A549 treated with Mapracorat at 1 μM for 4 hours (cell line): Measurements from ENCODE around the gene AMY2A. TPM values are rescaled to one million over a fixed set of nuclear protein-coding genes. Genes with fewer than 3 reads are reported as not detected.

Source experiments
- total RNA-seq: library from RNA; stranded (reverse); fragments of 200-300 nt; extraction: Qiagen RNA extraction; gene quantifications from 5 replicates; pipeline ENCODE4 v1.2.3, GENCODE V29; 2022

Gene AMY2A
- not detected in 5 replicates for total RNA-seq

DNA sequence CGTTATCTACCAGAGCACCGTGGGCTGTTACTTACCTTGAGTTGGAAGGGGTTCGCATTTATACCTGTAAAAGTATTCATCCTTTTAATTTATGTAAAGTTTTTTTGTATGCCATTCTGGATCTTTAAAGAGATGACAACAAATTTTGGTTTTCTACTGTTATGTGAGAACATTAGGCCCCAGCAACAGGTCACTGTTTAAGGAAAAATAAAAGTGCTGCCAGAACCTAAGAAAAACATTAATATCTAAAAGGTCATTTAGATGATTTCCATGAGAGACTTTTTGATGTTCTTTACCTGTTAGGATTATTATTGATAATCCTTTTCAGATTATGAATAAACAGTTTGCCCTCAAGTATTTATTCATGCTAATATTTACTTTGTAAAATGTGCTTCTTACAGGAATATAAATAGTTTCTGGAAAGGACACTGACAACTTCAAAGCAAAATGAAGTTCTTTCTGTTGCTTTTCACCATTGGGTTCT is at the start of gene AMY2A:
AMY2A (plus strand) TSS at position 434 of the 484 bp plus-strand sequence; CDS start at position 448, 14 bp downstream.

DNA sequence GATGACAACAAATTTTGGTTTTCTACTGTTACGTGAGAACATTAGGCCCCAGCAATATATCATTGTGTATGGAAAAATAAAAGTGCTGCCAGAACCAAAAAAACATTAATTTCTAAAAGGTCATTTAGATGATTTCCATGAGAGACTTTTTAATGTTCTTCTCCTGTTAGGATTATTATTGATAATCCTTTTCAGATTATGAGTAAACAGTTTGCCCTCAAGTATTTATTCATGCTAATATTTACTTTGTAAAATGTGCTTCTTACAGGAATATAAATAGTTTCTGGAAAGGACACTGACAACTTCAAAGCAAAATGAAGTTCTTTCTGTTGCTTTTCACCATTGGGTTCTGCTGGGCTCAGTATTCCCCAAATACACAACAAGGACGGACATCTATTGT is 45.9 kb upstream of the AMY2A start, which contains the start of gene AMY2B:
AMY2B (plus strand) TSS at position 301 of the 400 bp plus-strand sequence; CDS start at position 315, 14 bp downstream.

DNA sequence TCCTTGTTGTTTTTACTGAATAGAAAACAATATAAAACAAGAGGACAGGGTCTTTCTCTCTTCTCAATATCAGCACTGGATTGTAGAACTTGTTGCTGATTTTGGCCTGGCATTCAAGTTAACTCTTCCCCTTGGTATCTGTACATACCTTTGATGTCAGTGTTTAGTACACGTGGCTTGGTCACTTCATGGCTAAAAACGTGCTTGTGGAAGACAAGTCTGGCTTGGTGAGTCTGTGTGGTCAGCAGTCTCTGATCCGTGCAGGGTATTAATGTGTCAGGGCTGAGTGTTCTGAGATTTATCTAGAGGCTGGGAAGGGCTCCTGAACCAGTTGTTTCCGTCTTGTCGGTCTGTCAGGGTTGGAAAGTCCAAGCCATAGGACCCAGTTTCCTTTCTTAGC is 38.2 kb downstream of the AMY2A start, which contains the start of gene AMY1A:
AMY1A (plus strand) TSS at position 301 of the 400 bp plus-strand sequence. CDS start 571 bp downstream, outside the sequence.

Other genes with a start within 250 kb of the AMY2A start
- gene RNPC3, start 91.7 kb upstream of the AMY2A start, total RNA-seq = 5.2 to 6.4 TPM (median 5.3 TPM) in 5 replicates
- 0.40 to 0.63 TPM (median 0.56 TPM) in 5 replicates for gene AMY2B, start 45.8 kb upstream of the AMY2A start, total RNA-seq
- not detected in 5 replicates for gene AMY1A, start 38.3 kb downstream of the AMY2A start, total RNA-seq
- not detected in 5 replicates for gene AMY1B, start 78.8 kb downstream of the AMY2A start, total RNA-seq
- gene AMY1C, start 132.5 kb downstream of the AMY2A start, total RNA-seq = not detected in 5 replicates